ENCODE measurements around the gene PNPLA8.

DNA sequence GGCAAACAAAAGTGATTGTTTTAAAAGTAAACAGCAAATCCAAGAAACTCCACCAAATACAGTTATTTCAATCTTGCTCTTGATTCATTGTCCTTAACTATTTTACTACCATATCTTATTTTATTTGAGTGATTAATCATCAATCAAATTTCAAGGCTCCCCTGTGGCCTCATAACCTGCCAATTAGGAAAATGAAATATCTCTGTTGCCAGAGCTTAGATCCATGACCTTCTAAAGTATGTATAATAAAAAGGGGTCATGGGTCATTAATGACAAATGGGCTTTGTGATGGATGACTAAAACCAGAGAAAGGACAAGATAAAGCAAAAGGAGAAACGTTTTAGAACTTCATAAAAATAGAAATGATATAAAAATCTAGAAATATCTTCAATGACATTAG lies 98.2 kb downstream of the PNPLA8 start:
- TF ChIP-seq, protein P1, sequence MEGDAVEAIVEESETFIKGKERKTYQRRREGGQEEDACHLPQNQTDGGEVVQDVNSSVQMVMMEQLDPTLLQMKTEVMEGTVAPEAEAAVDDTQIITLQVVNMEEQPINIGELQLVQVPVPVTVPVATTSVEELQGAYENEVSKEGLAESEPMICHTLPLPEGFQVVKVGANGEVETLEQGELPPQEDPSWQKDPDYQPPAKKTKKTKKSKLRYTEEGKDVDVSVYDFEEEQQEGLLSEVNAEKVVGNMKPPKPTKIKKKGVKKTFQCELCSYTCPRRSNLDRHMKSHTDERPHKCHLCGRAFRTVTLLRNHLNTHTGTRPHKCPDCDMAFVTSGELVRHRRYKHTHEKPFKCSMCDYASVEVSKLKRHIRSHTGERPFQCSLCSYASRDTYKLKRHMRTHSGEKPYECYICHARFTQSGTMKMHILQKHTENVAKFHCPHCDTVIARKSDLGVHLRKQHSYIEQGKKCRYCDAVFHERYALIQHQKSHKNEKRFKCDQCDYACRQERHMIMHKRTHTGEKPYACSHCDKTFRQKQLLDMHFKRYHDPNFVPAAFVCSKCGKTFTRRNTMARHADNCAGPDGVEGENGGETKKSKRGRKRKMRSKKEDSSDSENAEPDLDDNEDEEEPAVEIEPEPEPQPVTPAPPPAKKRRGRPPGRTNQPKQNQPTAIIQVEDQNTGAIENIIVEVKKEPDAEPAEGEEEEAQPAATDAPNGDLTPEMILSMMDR (conservative IDR thresholded peaks at IDR 0.05; ENCODE audit: low read length) = no peak
- TF ChIP-seq EZH2phosphoT487 (IDR thresholded peaks at IDR 0.05; ENCODE audit: borderline replicate concordance) = no peak

Data from Loucy (cell line).